GM19324 (cell line): ENCODE measurements around the gene KLHL30.

Experiments used
- ATAC-seq: cut with Tn5 transposase; IDR thresholded peaks from one replicate; pipeline ENCODE4 v1.9.1; 2021; ENCODE audit warnings: mild to moderate bottlenecking, moderate library complexity; ENCODE audit not compliant: unreplicated experiment, low FRiP score

Gene KLHL30

GRCh38 chr2:238143239-238143951 is 4.9 kb downstream of the KLHL30 start:
- ATAC-seq: no peak

- no peak for ATAC-seq
Measured at GRCh38 chr2:238144262-238144661, 5.8 kb downstream of the KLHL30 start.

- ATAC-seq: no peak
Measured at GRCh38 chr2:238145046-238145445, 6.6 kb downstream of the KLHL30 start.

- ATAC-seq: no peak
Measured at GRCh38 chr2:238145851-238146250, 7.4 kb downstream of the KLHL30 start.

- no peak for ATAC-seq
Measured at GRCh38 chr2:238146884-238147544, 8.5 kb downstream of the KLHL30 start.

- no peak for ATAC-seq
Measured at GRCh38 chr2:238148981-238149380, 10.5 kb downstream of the KLHL30 start.

- no peak for ATAC-seq
Measured at GRCh38 chr2:238149841-238150572, 11.5 kb downstream of the KLHL30 start.

GRCh38 chr2:238150686-238151085 is 12.2 kb downstream of the KLHL30 start:
- no peak for ATAC-seq

GRCh38 chr2:238151205-238151604 is 12.7 kb downstream of the KLHL30 start:
- no peak for ATAC-seq

GRCh38 chr2:238151628-238152235 is 13.3 kb downstream of the KLHL30 start:
- no peak for ATAC-seq

- ATAC-seq: no peak
Measured at GRCh38 chr2:238152771-238153688, 14.6 kb downstream of the KLHL30 start.

GRCh38 chr2:238154570-238154969 is 16.1 kb downstream of the KLHL30 start:
- no peak for ATAC-seq

GRCh38 chr2:238155051-238155760 is 16.7 kb downstream of the KLHL30 start:
- no peak for ATAC-seq

GRCh38 chr2:238155761-238156694 is 17.6 kb downstream of the KLHL30 start:
- ATAC-seq: no peak

- no peak for ATAC-seq
Measured at GRCh38 chr2:238157506-238158017, 19.1 kb downstream of the KLHL30 start.

GRCh38 chr2:238158018-238158508 is 19.6 kb downstream of the KLHL30 start:
- ATAC-seq: no peak

- ATAC-seq: no peak
Measured at GRCh38 chr2:238158509-238159070, 20.1 kb downstream of the KLHL30 start, which contains the start of gene ERFE. ERFE (plus strand) TSS chr2:238158970; CDS start chr2:238159008, 38 bp downstream.
